K562 (cell line): ENCODE data around the gene TMEM187. TPM values are rescaled to one million over a fixed set of nuclear protein-coding genes. Genes with fewer than 3 reads are reported as not detected.

ENCODE experiments used
- CBX2 ChIP-seq: fragments of 200-600 bp; sonication (generic); IDR thresholded peaks from one replicate; pipeline ENCODE4 v1.6.1; 2012; ENCODE audit warnings: mild to moderate bottlenecking, low read length, inconsistent platforms; ENCODE audit not compliant: insufficient read depth, poor library complexity, severe bottlenecking
- FOXJ2 ChIP-seq: fragments of 200-800 bp; sonication (Bioruptor generic); IDR thresholded peaks from 2 replicates; pipeline ENCODE4 v1.6.1; 2016; ENCODE audit warnings: missing genetic modification characterization, missing compliant biosample characterization
- NFIX ChIP-seq: fragments of 250-450 bp; sonication (Bioruptor Pico); IDR thresholded peaks from 2 replicates; pipeline ENCODE4 v1.4.0; 2020; ENCODE audit warnings: low read depth, mild to moderate bottlenecking, moderate library complexity
- TSC22D4 ChIP-seq: fragments of 450-650 bp; IDR thresholded peaks from 2 replicates; pipeline ENCODE4 v1.6.1; 2016; ENCODE audit warnings: missing genetic modification characterization, missing biosample characterization, control low read depth
- ZNF140 ChIP-seq: fragments of 250-450 bp; sonication (Bioruptor Pico); IDR thresholded peaks from 2 replicates; pipeline ENCODE4 v1.8.0; 2021; ENCODE audit warnings: moderate library complexity, mild to moderate bottlenecking, inconsistent platforms
- ZNF57 ChIP-seq: fragments of 450-650 bp; formaldehyde crosslinking; IDR thresholded peaks from 2 replicates; pipeline ENCODE4 v1.4.0; 2020; ENCODE audit warnings: mild to moderate bottlenecking, moderate library complexity
- ZNF668 ChIP-seq: fragments of 250-450 bp; sonication (Bioruptor Pico); IDR thresholded peaks from 2 replicates; pipeline ENCODE4 v1.8.0; 2022; ENCODE audit warnings: mild to moderate bottlenecking, inconsistent platforms
- polyA plus RNA-seq, 8 experiments: library from polyadenylated mRNA; depleted of rRNA in 4 of 8; stranded (reverse) in 5 of 8; unstranded in 3 of 8; fragments of >200 nt; fragmentation: Nextera tagmentation in 2 of 8; fragmentation: Illumina TruSeq in 1 of 8; extraction: Ambion mirVana in 2 of 8; extraction: Trizol in 1 of 8; gene quantifications; 2 replicates each; pipeline versions ENCODE4 v1.2.1 to v1.2.3, GENCODE V29; 2011 to 2014; ENCODE audit warnings: inconsistent platforms in 1 of 8, missing spikeins in 1 of 8
- total RNA-seq, 7 experiments: library from RNA; depleted of rRNA in 6 of 7; stranded (reverse); fragments of >200 nt in 6 of 7; fragmentation: Illumina TruSeq in 2 of 7; extraction: Trizol in 2 of 7; gene quantifications; 2 replicates each; pipeline versions ENCODE4 v1.2.1 to v1.2.3, GENCODE V29; 2011 to 2021; ENCODE audit warnings: low replicate concordance in 1 of 7
- TF ChIP-seq, protein P1 (sequence below): fragments of 450-650 bp; conservative IDR thresholded peaks from 2 replicates; pipeline ENCODE4 v1.6.1; 2016; ENCODE audit warnings: missing genetic modification characterization, low read depth, mild to moderate bottlenecking, missing compliant biosample characterization, moderate library complexity
- TF ChIP-seq, protein P2 (sequence below): sonication (generic); formaldehyde crosslinking; IDR thresholded peaks from 2 replicates; pipeline ENCODE4 v1.8.0; 2023; ENCODE audit warnings: missing genetic modification reagents, mild to moderate bottlenecking, borderline replicate concordance
- TF ChIP-seq, protein P3 (sequence below): fragments of 450-650 bp; formaldehyde crosslinking; IDR thresholded peaks from 2 replicates; pipeline ENCODE4 v1.4.0; 2020; ENCODE audit warnings: mild to moderate bottlenecking, moderate library complexity
- TF ChIP-seq, protein P4 (sequence below): sonication (generic); formaldehyde crosslinking; IDR thresholded peaks from 2 replicates; pipeline ENCODE4 v1.8.1; 2022; ENCODE audit warnings: missing genetic modification reagents
- TF ChIP-seq, protein P5 (sequence below), 2 experiments: fragments of 450-650 bp; conservative IDR thresholded peaks; 2 replicates each; pipeline ENCODE4 v1.6.1; 2017; ENCODE audit warnings: mild to moderate bottlenecking in 2 of 2, moderate library complexity in 2 of 2

The TMEM187 gene
- total and polyA plus RNA-seq, 9 of the 15 experiments (the other 6 are each of a cell fraction or from before 2014, with no cell fraction given): 0.13 to 6.4 (median 1.6) TPM

DNA sequence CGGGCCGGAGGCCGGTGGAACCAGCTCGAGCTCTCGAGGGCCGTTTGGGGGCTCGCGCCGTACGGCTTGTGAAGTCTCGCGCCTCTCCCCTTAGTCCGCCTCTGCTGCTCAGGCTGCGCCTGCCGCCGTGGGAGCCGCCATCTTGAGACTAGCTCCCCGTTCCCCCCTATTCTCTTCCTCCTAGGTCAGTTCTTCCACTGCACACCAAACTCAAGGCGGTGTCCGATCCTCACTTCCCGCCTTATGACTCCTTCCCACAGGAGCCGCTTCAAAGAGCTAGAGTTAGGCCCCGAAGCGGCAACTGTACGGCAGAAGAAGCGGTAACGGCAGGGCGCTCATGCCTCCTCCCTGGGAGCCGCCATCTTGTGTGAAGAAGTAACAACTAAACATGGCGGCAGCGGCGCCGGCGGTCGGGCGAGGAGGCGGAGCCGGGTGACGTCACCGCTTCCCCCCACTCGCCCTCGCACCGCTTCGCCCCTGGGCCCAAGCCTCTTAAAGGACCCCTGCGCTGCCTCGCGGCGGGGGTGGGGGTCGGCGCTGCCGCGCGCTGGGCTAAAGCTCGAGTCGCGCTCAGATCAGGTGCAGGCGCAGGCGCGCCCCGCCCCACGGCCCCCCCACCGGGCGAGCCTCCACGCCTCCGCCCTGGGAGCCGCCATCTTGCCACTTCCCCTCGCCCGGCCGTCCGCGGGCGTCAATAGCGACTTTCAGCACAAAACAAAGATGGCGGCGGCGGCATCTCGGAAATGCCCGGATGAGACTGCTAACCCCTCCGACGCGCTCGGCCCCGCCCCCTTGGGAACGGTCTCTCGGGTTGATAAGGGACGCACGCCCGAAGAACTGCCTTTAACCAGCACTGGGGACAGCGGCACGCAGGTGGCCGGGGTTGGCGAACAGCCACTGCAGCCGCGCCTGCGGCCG lies 845 bp upstream of the TMEM187 start, which contains the start of gene HCFC1 (continued):
- TF ChIP-seq, protein P1, sequence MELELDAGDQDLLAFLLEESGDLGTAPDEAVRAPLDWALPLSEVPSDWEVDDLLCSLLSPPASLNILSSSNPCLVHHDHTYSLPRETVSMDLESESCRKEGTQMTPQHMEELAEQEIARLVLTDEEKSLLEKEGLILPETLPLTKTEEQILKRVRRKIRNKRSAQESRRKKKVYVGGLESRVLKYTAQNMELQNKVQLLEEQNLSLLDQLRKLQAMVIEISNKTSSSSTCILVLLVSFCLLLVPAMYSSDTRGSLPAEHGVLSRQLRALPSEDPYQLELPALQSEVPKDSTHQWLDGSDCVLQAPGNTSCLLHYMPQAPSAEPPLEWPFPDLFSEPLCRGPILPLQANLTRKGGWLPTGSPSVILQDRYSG (tag): peak; percentile 65; the same call in 1 of the 2 replicates
- TF ChIP-seq CBX2 (no peak), NFIX (CRISPR knock-in tag) (no peak), ZNF668 (no peak), ZNF57 (CRISPR knock-in tag) (no peak), ZNF140 (CRISPR knock-in tag) (no peak), FOXJ2 (tag) (peak; percentile 75; the same call in 1 of the 2 replicates), TSC22D4 (tag) (no peak)
- TF ChIP-seq, protein P2, sequence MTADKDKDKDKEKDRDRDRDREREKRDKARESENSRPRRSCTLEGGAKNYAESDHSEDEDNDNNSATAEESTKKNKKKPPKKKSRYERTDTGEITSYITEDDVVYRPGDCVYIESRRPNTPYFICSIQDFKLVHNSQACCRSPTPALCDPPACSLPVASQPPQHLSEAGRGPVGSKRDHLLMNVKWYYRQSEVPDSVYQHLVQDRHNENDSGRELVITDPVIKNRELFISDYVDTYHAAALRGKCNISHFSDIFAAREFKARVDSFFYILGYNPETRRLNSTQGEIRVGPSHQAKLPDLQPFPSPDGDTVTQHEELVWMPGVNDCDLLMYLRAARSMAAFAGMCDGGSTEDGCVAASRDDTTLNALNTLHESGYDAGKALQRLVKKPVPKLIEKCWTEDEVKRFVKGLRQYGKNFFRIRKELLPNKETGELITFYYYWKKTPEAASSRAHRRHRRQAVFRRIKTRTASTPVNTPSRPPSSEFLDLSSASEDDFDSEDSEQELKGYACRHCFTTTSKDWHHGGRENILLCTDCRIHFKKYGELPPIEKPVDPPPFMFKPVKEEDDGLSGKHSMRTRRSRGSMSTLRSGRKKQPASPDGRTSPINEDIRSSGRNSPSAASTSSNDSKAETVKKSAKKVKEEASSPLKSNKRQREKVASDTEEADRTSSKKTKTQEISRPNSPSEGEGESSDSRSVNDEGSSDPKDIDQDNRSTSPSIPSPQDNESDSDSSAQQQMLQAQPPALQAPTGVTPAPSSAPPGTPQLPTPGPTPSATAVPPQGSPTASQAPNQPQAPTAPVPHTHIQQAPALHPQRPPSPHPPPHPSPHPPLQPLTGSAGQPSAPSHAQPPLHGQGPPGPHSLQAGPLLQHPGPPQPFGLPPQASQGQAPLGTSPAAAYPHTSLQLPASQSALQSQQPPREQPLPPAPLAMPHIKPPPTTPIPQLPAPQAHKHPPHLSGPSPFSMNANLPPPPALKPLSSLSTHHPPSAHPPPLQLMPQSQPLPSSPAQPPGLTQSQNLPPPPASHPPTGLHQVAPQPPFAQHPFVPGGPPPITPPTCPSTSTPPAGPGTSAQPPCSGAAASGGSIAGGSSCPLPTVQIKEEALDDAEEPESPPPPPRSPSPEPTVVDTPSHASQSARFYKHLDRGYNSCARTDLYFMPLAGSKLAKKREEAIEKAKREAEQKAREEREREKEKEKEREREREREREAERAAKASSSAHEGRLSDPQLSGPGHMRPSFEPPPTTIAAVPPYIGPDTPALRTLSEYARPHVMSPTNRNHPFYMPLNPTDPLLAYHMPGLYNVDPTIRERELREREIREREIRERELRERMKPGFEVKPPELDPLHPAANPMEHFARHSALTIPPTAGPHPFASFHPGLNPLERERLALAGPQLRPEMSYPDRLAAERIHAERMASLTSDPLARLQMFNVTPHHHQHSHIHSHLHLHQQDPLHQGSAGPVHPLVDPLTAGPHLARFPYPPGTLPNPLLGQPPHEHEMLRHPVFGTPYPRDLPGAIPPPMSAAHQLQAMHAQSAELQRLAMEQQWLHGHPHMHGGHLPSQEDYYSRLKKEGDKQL (CRISPR knock-in tag): 0 out of 2 replicates have a peak, but pooled peaks have one; percentile 60
- TF ChIP-seq, protein P3, sequence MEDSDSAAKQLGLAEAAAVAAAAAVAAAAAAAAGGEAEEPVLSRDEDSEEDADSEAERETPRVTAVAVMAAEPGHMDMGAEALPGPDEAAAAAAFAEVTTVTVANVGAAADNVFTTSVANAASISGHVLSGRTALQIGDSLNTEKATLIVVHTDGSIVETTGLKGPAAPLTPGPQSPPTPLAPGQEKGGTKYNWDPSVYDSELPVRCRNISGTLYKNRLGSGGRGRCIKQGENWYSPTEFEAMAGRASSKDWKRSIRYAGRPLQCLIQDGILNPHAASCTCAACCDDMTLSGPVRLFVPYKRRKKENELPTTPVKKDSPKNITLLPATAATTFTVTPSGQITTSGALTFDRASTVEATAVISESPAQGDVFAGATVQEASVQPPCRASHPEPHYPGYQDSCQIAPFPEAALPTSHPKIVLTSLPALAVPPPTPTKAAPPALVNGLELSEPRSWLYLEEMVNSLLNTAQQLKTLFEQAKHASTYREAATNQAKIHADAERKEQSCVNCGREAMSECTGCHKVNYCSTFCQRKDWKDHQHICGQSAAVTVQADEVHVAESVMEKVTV (CRISPR knock-in tag): no peak
- TF ChIP-seq, protein P4, sequence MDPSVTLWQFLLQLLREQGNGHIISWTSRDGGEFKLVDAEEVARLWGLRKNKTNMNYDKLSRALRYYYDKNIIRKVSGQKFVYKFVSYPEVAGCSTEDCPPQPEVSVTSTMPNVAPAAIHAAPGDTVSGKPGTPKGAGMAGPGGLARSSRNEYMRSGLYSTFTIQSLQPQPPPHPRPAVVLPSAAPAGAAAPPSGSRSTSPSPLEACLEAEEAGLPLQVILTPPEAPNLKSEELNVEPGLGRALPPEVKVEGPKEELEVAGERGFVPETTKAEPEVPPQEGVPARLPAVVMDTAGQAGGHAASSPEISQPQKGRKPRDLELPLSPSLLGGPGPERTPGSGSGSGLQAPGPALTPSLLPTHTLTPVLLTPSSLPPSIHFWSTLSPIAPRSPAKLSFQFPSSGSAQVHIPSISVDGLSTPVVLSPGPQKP: no peak
- TF ChIP-seq, protein P5, sequence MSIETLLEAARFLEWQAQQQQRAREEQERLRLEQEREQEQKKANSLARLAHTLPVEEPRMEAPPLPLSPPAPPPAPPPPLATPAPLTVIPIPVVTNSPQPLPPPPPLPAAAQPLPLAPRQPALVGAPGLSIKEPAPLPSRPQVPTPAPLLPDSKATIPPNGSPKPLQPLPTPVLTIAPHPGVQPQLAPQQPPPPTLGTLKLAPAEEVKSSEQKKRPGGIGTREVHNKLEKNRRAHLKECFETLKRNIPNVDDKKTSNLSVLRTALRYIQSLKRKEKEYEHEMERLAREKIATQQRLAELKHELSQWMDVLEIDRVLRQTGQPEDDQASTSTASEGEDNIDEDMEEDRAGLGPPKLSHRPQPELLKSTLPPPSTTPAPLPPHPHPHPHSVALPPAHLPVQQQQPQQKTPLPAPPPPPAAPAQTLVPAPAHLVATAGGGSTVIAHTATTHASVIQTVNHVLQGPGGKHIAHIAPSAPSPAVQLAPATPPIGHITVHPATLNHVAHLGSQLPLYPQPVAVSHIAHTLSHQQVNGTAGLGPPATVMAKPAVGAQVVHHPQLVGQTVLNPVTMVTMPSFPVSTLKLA (conservative IDR thresholded peaks at IDR 0.05): peak; percentile 47 to 78
